HepG2 (cell line): Measurements from ENCODE around the gene UBAC1. TPM values are rescaled to one million over a fixed set of nuclear protein-coding genes. Genes with fewer than 3 reads are reported as not detected.

ENCODE experiments used
- ATAC-seq: fragments of 200-7000 bp; cut with Tn5 transposase; 3 replicates; pipeline ENCODE4 v1.9.1; 2020; ENCODE audit warnings: mild to moderate bottlenecking, moderate library complexity
- BruUV-seq: library from RNA; stranded (reverse); fragments of 400-500 nt; replicated peaks from 2 replicates; lab custom pipeline; 2021; lab: Mats Ljungman, UMichigan
- CTCF ChIA-PET: fragments of 300-600 bp; formaldehyde crosslinking; extraction: SDS; loops from one replicate; lab custom pipeline; 2021; ENCODE audit warnings: low total read pairs, inconsistent platforms, low intra/inter-chr PET ratio; lab: Yijun Ruan, JAX
- POLR2A ChIA-PET: fragments of 350-600 bp; sonication (Branson Sonifier 250); formaldehyde crosslinking; loops from one replicate; lab custom pipeline; 2020; ENCODE audit warnings: antibody characterized with exemption, inconsistent platforms; lab: Yijun Ruan, JAX
- DNase-seq: peaks from one replicate; pipeline ENCODE4 v3.0.0-alpha.2; 2015; ENCODE audit warnings: low spot score
- FAIRE-seq: peaks from 3 replicates; lab custom pipeline; 2011; peaks lifted over from hg19 to GRCh38; lab: Jason Lieb, UNC
- H2AFZ ChIP-seq: one replicate; pipeline ENCODE4 v1.6.1; 2011; ENCODE audit warnings: low read length, inconsistent platforms
- H3K27ac ChIP-seq: fragments of 300-600 bp; 3 replicates; pipeline ENCODE4 v1.8.0; 2011; ENCODE audit warnings: mixed run types, mild to moderate bottlenecking, mixed read lengths, low read length, inconsistent platforms; ENCODE audit not compliant: insufficient read depth; ENCODE audit errors: extremely low read length
- H3K27me3 ChIP-seq, 2 experiments: fragments of 200-600 bp in 1 of 2; 2 replicates in 1 of 2; 3 replicates in 1 of 2; pipeline versions ENCODE4 v1.6.0 to v1.8.0; 2011; ENCODE audit warnings: low read length in 2 of 2, mild to moderate bottlenecking in 2 of 2, moderate library complexity in 2 of 2, inconsistent platforms in 1 of 2; ENCODE audit not compliant: insufficient read depth in 2 of 2, control insufficient read depth in 1 of 2
- H3K36me3 ChIP-seq, 2 experiments: fragments of 200-600 bp in 1 of 2; replicated peaks in 1 of 2; 2 replicates in 1 of 2; 3 replicates in 1 of 2; pipeline versions ENCODE4 v1.5.1 to v1.8.0; 2011; ENCODE audit warnings: low read length in 2 of 2, inconsistent platforms in 1 of 2; ENCODE audit not compliant: insufficient read depth in 2 of 2, control insufficient read depth in 1 of 2
- H3K4me1 ChIP-seq: 2 replicates; pipeline ENCODE4 v1.5.1; 2012; ENCODE audit warnings: low read length, inconsistent platforms; ENCODE audit not compliant: insufficient read depth
- H3K4me2 ChIP-seq: 2 replicates; pipeline ENCODE4 v1.6.0; 2011; ENCODE audit warnings: low read depth, low read length, inconsistent platforms
- H3K4me3 ChIP-seq, 3 experiments: fragments of 200-600 bp in 1 of 3; sonication (generic), shearing (Covaris generic) in 1 of 3; replicated peaks in 1 of 3; 2 replicates each; pipeline ENCODE4 v1.5.1; 2011 to 2016; ENCODE audit warnings: low read length in 3 of 3, inconsistent platforms in 2 of 3, low read depth in 2 of 3, mild to moderate bottlenecking in 2 of 3, control low read depth in 1 of 3, mixed read lengths in 1 of 3; ENCODE audit not compliant: insufficient read depth in 1 of 3
- H3K79me2 ChIP-seq: one replicate; pipeline ENCODE4 v1.6.1; 2011; ENCODE audit warnings: low read length, inconsistent platforms; ENCODE audit not compliant: insufficient read depth
- H3K9ac ChIP-seq: 2 replicates; pipeline ENCODE4 v1.6.0; 2011; ENCODE audit warnings: mild to moderate bottlenecking, low read depth, low read length, inconsistent platforms; ENCODE audit not compliant: insufficient read depth
- H3K9me3 ChIP-seq: 2 replicates; pipeline ENCODE4 v1.5.1; 2012; ENCODE audit warnings: mild to moderate bottlenecking, low read length
- H4K20me1 ChIP-seq: 2 replicates; pipeline ENCODE4 v1.6.0; 2011; ENCODE audit warnings: inconsistent platforms, mild to moderate bottlenecking, low read length, moderate library complexity; ENCODE audit not compliant: insufficient read depth
- ETV5 ChIP-seq: IDR thresholded peaks from 2 replicates; pipeline ENCODE4 v1.6.1; 2018; ENCODE audit warnings: missing biosample characterization, missing genetic modification reagents, inconsistent platforms, borderline replicate concordance
- FOXP1 ChIP-seq, 2 experiments: fragments of 450-650 bp in 1 of 2; IDR thresholded peaks; 2 replicates each; pipeline ENCODE4 v1.6.1; 2017 to 2018; ENCODE audit warnings: antibody characterized with exemption in 1 of 2
- SALL1 ChIP-seq: sonication (generic); formaldehyde crosslinking; IDR thresholded peaks from 2 replicates; pipeline ENCODE4 v1.8.0; 2022; ENCODE audit warnings: mild to moderate bottlenecking, missing genetic modification reagents
- TRAFD1 ChIP-seq: sonication (generic); formaldehyde crosslinking; IDR thresholded peaks from 2 replicates; pipeline ENCODE4 v1.5.1; 2020; ENCODE audit warnings: missing genetic modification reagents, mild to moderate bottlenecking, borderline replicate concordance
- ZNF615 ChIP-seq: sonication (generic); formaldehyde crosslinking; IDR thresholded peaks from 2 replicates; pipeline ENCODE4 v1.5.0; 2020; ENCODE audit warnings: mild to moderate bottlenecking, missing genetic modification reagents, borderline replicate concordance
- WGBS: methylation state at CpG from one replicate; pipeline ENCODE4 v1.1.6; 2017; ENCODE audit warnings: low lambda C conversion rate; 5-methylcytosine and 5-hydroxymethylcytosine counted together
- in situ Hi-C: cut with HindIII; loops from 2 replicates; pipeline ENCODE4 v1.10.0; 2017; ENCODE audit warnings: low pct_unique_long_range_greater_than_20kb; ENCODE audit not compliant: extremely low pct_ligation_motif_present
- intact Hi-C: fragments of 100-400 bp; cut with micrococcal nuclease; formaldehyde crosslinking; loops from one replicate; pipeline ENCODE4 v1.10.0; 2022; ENCODE audit not compliant: unreplicated experiment
- polyA plus RNA-seq, 8 experiments: library from polyadenylated mRNA; depleted of rRNA in 3 of 8; stranded (reverse) in 7 of 8; unstranded in 1 of 8; fragments of >200 nt; fragmentation: Illumina TruSeq in 4 of 8; extraction: Trizol in 4 of 8; gene quantifications; 2 replicates each; pipeline versions ENCODE4 v1.2.1 to v1.2.3, GENCODE V29; 2011 to 2016; ENCODE audit warnings: low read depth in 4 of 8, missing spikeins in 1 of 8, mixed read lengths in 1 of 8; ENCODE audit not compliant: insufficient read depth in 1 of 8
- total RNA-seq, 5 experiments: library from RNA; depleted of rRNA; stranded (reverse); fragments of >200 nt; fragmentation: Illumina TruSeq; extraction: Trizol; gene quantifications; 2 replicates each; pipeline ENCODE4 v1.2.3, GENCODE V29; 2016; ENCODE audit warnings: low read depth in 1 of 5
- TF ChIP-seq, protein P1 (sequence below), 2 experiments: sonication (generic) in 1 of 2; formaldehyde crosslinking in 1 of 2; IDR thresholded peaks; 2 replicates each; pipeline versions ENCODE4 v1.4.0 to v1.6.1; 2018 to 2020; ENCODE audit warnings: missing genetic modification reagents in 2 of 2, borderline replicate concordance in 1 of 2, low read depth in 1 of 2, mild to moderate bottlenecking in 1 of 2, missing biosample characterization in 1 of 2

UBAC1 gene
- total and polyA plus RNA-seq, 2 of the 13 experiments (the other 11 are each of a cell fraction or from before 2014, with no cell fraction given): 32.2 to 34.1 TPM

- no peaks in the 10 kb centered on the region for H3K79me2 ChIP-seq
- no peak overlapping the region for H3K4me2 ChIP-seq
- POLR2A ChIA-PET: no interaction called here
- no peaks in the 10 kb centered on the region for H3K9me3 ChIP-seq
- CTCF ChIA-PET: interaction anchor here (2.3 kb wide), 1 partner anchor 153 kb away, joined by 7 read pairs; no protein-coding TSS in a partner anchor
- H3K27me3 ChIP-seq: peaks cover 7 to 33% of the 10 kb centered on the region in 2 experiments; a peak in 3 of 5 replicates
- H3K4me3 ChIP-seq: no peak overlapping the region
- BruUV-seq: no TSS peak
- TF ChIP-seq FOXP1 (IDR thresholded peaks at IDR 0.05): no peak
- TF ChIP-seq FOXP1 (CRISPR knock-in tag; IDR thresholded peaks at IDR 0.05): no peak
- no peak for TF ChIP-seq TRAFD1 (CRISPR knock-in tag)
- TF ChIP-seq SALL1: no peak
- TF ChIP-seq, protein P1, sequence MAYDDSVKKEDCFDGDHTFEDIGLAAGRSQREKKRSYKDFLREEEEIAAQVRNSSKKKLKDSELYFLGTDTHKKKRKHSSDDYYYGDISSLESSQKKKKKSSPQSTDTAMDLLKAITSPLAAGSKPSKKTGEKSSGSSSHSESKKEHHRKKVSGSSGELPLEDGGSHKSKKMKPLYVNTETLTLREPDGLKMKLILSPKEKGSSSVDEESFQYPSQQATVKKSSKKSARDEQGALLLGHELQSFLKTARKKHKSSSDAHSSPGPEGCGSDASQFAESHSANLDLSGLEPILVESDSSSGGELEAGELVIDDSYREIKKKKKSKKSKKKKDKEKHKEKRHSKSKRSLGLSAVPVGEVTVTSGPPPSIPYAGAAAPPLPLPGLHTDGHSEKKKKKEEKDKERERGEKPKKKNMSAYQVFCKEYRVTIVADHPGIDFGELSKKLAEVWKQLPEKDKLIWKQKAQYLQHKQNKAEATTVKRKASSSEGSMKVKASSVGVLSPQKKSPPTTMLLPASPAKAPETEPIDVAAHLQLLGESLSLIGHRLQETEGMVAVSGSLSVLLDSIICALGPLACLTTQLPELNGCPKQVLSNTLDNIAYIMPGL (CRISPR knock-in tag; IDR thresholded peaks at IDR 0.05; ENCODE audit: borderline replicate concordance in 1 of 2, low read depth in 1 of 2): no peak
- TF ChIP-seq ETV5 (CRISPR knock-in tag): no peak
- TF ChIP-seq ZNF615 (CRISPR knock-in tag): no peak
- DNase-seq: no peak
- no peak overlapping the region for H3K9ac ChIP-seq
- H4K20me1 ChIP-seq: peaks cover 10% of the 10 kb centered on the region; the same call in 1 of the 2 replicates
- no peak for FAIRE-seq
- H2AFZ ChIP-seq: no peak overlapping the region
- H3K27ac ChIP-seq: no peak overlapping the region
- no peaks in the 10 kb centered on the region for H3K36me3 ChIP-seq
- 29% methylated on average over 11 of the region's 12 CpGs for WGBS
- H3K4me1 ChIP-seq: no peaks in the 10 kb centered on the region
- in situ Hi-C loops: loop anchor here (10.0 kb wide), 1 partner anchor 136 kb away; no protein-coding TSS in a partner anchor
- intact Hi-C loops: no loop called here
- ATAC-seq: no peak
Measured at GRCh38 chr9:135969064-135969683, 8.0 kb upstream of the UBAC1 start.
